ENCODE data around the gene BMPR1A. TPM values are rescaled to one million over a fixed set of nuclear protein-coding genes. Genes with fewer than 3 reads are reported as not detected.

The BMPR1A gene
- total RNA-seq: 1.5 and 5.3 TPM in 2 replicates

DNA sequence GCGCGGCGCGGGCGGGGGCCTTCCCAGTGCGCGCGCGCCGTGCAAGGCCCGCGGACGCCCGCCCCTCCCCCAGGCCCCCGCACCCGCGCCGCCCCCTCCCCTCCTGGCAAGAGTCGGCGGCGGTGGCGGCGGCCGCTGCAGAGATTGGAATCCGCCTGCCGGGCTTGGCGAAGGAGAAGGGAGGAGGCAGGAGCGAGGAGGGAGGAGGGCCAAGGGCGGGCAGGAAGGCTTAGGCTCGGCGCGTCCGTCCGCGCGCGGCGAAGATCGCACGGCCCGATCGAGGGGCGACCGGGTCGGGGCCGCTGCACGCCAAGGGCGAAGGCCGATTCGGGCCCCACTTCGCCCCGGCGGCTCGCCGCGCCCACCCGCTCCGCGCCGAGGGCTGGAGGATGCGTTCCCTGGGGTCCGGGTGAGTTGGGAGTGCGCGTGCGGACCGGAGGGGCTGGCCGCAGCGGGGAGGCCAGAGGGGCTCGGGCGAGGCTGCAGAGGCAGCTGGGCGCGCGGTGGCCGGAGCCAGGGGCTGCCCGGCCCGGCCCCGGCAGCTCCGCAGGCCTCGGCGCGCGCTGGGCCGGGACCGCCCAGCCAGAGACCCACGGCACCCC lies at the start of gene BMPR1A:
BMPR1A (plus strand) TSS at position 109 of the 602 bp plus-strand sequence. CDS start 119,400 bp downstream, outside the sequence.

DNA sequence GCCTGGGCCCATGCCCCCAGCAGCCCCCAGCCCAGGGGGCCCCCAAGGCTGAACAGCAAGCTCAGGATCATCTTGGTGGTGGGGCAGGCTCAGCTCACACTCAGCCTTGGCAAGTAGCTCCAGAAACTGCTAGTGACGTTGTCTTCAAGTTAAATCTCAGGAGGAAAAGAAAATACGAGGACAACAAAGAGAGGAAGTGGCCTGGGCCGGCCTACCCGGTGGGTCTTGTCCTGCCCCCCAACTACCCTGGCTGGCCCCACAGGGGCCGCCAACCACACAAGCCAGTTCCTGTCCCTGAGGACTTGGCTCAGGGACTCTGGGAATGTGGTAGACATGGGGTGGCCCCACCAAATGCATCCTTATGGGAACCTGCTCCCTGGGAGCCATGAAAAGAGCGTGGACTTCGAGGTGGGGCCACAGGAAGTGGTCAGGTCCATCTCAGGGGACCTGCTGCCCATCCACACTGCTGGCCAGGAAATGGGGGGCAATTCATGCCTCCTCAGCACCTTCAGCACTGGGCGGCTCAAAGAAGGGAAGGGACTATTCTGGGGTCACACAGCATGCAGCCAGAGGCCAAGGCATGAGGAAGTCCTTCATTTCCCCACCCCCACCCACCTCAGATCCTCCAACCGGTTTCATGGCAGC lies 201.2 kb downstream of the BMPR1A start, which contains the start of gene MMRN2:
MMRN2 (minus strand) TSS at position 145 of the 645 bp plus-strand sequence; CDS start at position 71, 74 bp downstream.

DNA sequence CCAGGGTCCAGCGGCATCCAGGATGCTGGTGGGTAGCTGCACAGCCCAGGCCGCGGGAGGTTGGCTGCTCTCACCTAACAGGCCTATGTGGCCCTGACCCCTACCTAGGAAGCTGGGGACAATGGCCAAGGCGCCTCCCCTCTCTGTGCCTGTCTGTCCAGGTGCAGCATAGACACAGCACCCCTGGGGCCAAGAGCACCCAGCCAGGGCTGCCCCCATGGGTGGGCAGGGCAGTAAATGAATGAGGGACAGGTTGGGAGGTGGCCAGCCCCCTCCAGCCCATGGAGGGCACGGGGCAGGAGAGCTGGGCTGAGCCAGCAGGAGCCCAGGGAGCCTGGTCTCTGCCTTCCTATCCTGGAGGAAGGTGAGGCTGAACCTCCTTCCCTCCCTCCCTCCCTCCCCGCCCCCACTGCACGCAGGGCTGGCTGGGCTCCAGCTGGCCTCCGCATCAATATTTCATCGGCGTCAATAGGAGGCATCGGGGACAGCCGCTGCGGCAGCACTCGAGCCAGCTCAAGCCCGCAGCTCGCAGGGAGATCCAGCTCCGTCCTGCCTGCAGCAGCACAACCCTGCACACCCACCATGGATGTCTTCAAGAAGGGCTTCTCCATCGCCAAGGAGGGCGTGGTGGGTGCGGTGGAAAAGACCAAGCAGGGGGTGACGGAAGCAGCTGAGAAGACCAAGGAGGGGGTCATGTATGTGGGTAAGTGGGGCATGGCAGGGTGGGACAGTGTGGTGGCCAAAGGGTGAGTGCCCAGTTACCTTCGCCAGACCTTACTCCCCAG lies 201.9 kb downstream of the BMPR1A start, which contains the start of gene SNCG:
SNCG (plus strand) TSS at position 484 of the 785 bp plus-strand sequence; CDS start at position 583, 99 bp downstream.

DNA sequence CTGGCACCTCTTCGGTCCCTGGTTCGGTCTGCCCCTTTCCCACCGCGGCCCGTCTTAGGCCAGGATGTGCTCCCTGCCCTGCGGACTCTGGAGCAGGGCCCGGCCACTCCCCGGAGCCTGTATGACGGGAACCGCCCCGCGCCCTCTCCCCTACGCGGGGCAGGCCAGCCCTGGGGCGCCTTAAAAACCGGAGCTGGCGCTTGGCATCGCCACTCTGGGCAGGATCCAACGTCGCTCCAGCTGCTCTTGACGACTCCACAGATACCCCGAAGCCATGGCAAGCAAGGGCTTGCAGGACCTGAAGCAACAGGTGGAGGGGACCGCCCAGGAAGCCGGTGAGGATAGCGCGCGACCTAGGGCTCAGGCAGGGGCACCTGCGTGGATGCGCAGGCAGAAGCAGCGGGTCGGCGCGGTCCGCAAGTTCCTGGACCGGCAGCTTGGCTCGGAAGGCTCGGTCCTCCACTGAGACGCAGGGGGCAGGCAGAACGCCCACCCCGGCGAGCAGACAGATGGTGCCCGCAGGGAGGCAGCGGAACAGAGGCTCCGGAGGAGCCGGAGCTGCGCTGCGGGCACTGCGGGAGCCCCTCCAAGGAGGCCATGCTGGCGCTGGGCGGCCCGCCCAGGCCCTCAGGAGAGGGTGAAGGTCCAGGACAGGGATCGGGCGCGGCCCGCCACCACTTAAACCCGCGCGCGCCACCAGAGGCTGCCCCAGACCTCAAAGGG lies 212.0 kb downstream of the BMPR1A start, which contains the start of gene ADIRF:
ADIRF (plus strand) TSS at position 212 of the 723 bp plus-strand sequence; CDS start at position 275, 63 bp downstream.

Small RNA genes lying within 50 kb of the gene (small RNA-seq; reads per million reads assigned to genes)
- 3.7 reads per million, percentile 71 among the genes with 10 or more reads in this experiment for gene RNU1-19P

Other genes with a start within 250 kb of the BMPR1A start
- 66.8 and 69.7 TPM in 2 replicates for gene WAPL, start 234.8 kb upstream of the BMPR1A start, total RNA-seq
- not detected in 2 replicates for gene OPN4, start 102.1 kb upstream of the BMPR1A start, total RNA-seq
- not detected in 2 replicates for gene LDB3, start 88.1 kb upstream of the BMPR1A start, total RNA-seq
- 200 and 261 TPM in 2 replicates for gene MMRN2, start 201.0 kb downstream of the BMPR1A start, total RNA-seq
- 21.4 and 36.2 TPM in 2 replicates for gene SNCG, start 202.0 kb downstream of the BMPR1A start, total RNA-seq
- gene ADIRF, start 211.9 kb downstream of the BMPR1A start, total RNA-seq: 8.4 and 15.3 TPM in 2 replicates

Measured in thoracic aorta endothelial cell (primary cell).